SK-N-SH (cell line): Measurements from ENCODE around the gene ARMC9. TPM values are rescaled to one million over a fixed set of nuclear protein-coding genes. Genes with fewer than 3 reads are reported as not detected.

Source experiments
- CTCF ChIA-PET: fragments of 300-600, 350-600 bp; formaldehyde crosslinking; extraction: SDS; loops from one replicate; lab custom pipeline; 2021; lab: Yijun Ruan, JAX
- POLR2A ChIA-PET: fragments of 350-600 bp; sonication (Branson Sonifier 250); formaldehyde crosslinking; extraction: SDS; loops from one replicate; lab custom pipeline; 2020; ENCODE audit warnings: antibody characterized with exemption, inconsistent platforms; lab: Yijun Ruan, JAX
- DNase-seq: peaks from one replicate; pipeline ENCODE4 v3.0.0; 2012
- H2AFZ ChIP-seq: fragments of 200-600 bp; sonication (generic); 2 replicates; pipeline ENCODE4 v1.8.1; 2016; ENCODE audit warnings: antibody characterized with exemption, mild to moderate bottlenecking, low read depth
- H3F3A ChIP-seq: fragments of 200-600 bp; sonication (generic); replicated peaks from 2 replicates; pipeline ENCODE3; 2016; ENCODE audit warnings: antibody characterized with exemption, mild to moderate bottlenecking; ENCODE audit not compliant: insufficient read depth
- H3K27ac ChIP-seq, 2 experiments: fragments of 200-500 bp in 1 of 2; fragments of 200-600 bp in 1 of 2; sonication (Bioruptor generic) in 1 of 2; sonication (generic), shearing (Covaris generic) in 1 of 2; 2 replicates each; pipeline versions ENCODE4 v1.5.1 to v1.6.1; 2014 to 2016; ENCODE audit warnings: low read depth in 2 of 2, inconsistent platforms in 1 of 2, low read length in 1 of 2, mild to moderate bottlenecking in 1 of 2, mixed read lengths in 1 of 2
- H3K27me3 ChIP-seq: fragments of 200-600 bp; sonication (generic), shearing (Covaris generic); 2 replicates; pipeline ENCODE4 v1.6.1; 2016; ENCODE audit warnings: mixed run types; ENCODE audit not compliant: insufficient read depth
- H3K36me3 ChIP-seq, 2 experiments: fragments of 200-500 bp in 1 of 2; fragments of 200-600 bp in 1 of 2; sonication (Bioruptor generic) in 1 of 2; sonication (generic) in 1 of 2; replicated peaks in 1 of 2; 2 replicates each; pipeline versions ENCODE3 to v1.5.1; 2014 to 2016; ENCODE audit warnings: low read length in 1 of 2, mild to moderate bottlenecking in 1 of 2; ENCODE audit not compliant: insufficient read depth in 2 of 2, control insufficient read depth in 1 of 2
- H3K4me1 ChIP-seq, 2 experiments: fragments of 200-500 bp in 1 of 2; fragments of 200-600 bp in 1 of 2; sonication (Bioruptor generic) in 1 of 2; sonication (generic), shearing (Covaris generic) in 1 of 2; 2 replicates each; pipeline versions ENCODE4 v1.5.1 to v1.6.1; 2014 to 2016; ENCODE audit warnings: low read depth in 1 of 2, low read length in 1 of 2, mixed run types in 1 of 2; ENCODE audit not compliant: insufficient read depth in 2 of 2, control insufficient read depth in 1 of 2
- H3K4me2 ChIP-seq: fragments of 200-600 bp; sonication (generic), shearing (Covaris generic); 2 replicates; pipeline ENCODE4 v1.6.1; 2017; ENCODE audit warnings: mixed run types
- H3K4me3 ChIP-seq, 2 experiments: fragments of 200-500 bp in 1 of 2; fragments of 200-600 bp in 1 of 2; sonication (Bioruptor generic) in 1 of 2; sonication (generic), shearing (Covaris generic) in 1 of 2; 2 replicates each; pipeline versions ENCODE4 v1.5.1 to v1.8.1; 2014 to 2016; ENCODE audit warnings: low read depth in 2 of 2, inconsistent platforms in 1 of 2, low read length in 1 of 2, mild to moderate bottlenecking in 1 of 2, mixed read lengths in 1 of 2, moderate library complexity in 1 of 2
- H3K79me2 ChIP-seq: fragments of 200-600 bp; sonication (generic); 2 replicates; pipeline ENCODE4 v1.8.1; 2017; ENCODE audit warnings: mild to moderate bottlenecking; ENCODE audit not compliant: insufficient read depth
- H3K9ac ChIP-seq: fragments of 200-600 bp; sonication (generic); 2 replicates; pipeline ENCODE4 v1.6.1; 2017; ENCODE audit warnings: mixed run types
- H3K9me2 ChIP-seq: fragments of 200-600 bp; sonication (generic); 2 replicates; pipeline ENCODE4 v1.6.1; 2017; ENCODE audit warnings: mixed run types
- H3K9me3 ChIP-seq: fragments of 200-600 bp; sonication (generic); 2 replicates; pipeline ENCODE4 v1.6.1; 2017; ENCODE audit warnings: mixed run types, mild to moderate bottlenecking, moderate library complexity
- H4K20me1 ChIP-seq: fragments of 200-600 bp; sonication (generic); 2 replicates; pipeline ENCODE4 v1.6.1; 2017; ENCODE audit warnings: mild to moderate bottlenecking, mixed run types; ENCODE audit not compliant: insufficient read depth
- CHD2 ChIP-seq: fragments of 150-350 bp; IDR thresholded peaks from 2 replicates; pipeline ENCODE4 v1.6.1; 2018; ENCODE audit warnings: low read length; ENCODE audit not compliant: partially characterized antibody
- EP300 ChIP-seq, 2 experiments: IDR thresholded peaks; 2 replicates each; pipeline versions ENCODE4 v1.4.0 to v1.6.1; 2012; ENCODE audit warnings: borderline replicate concordance in 1 of 2, low read depth in 1 of 2, low read length in 1 of 2
- FOSL2 ChIP-seq: IDR thresholded peaks from 2 replicates; pipeline ENCODE4 v1.4.0; 2012; ENCODE audit warnings: low read depth, mild to moderate bottlenecking, moderate library complexity, borderline replicate concordance
- FOXM1 ChIP-seq: IDR thresholded peaks from 2 replicates; pipeline ENCODE4 v1.4.0; 2012; ENCODE audit warnings: low read depth, mild to moderate bottlenecking
- GABPA ChIP-seq: IDR thresholded peaks from 2 replicates; pipeline ENCODE4 v1.4.0; 2012; ENCODE audit warnings: low read depth, mild to moderate bottlenecking
- GATA2 ChIP-seq: sonication (generic); formaldehyde crosslinking; IDR thresholded peaks from 2 replicates; pipeline ENCODE4 v1.5.0; 2020; ENCODE audit warnings: mild to moderate bottlenecking, missing genetic modification reagents
- JUND ChIP-seq: IDR thresholded peaks from 2 replicates; pipeline ENCODE4 v1.4.0; 2012
- MXI1 ChIP-seq: IDR thresholded peaks from 2 replicates; pipeline ENCODE4 v1.6.1; 2012; ENCODE audit warnings: mild to moderate bottlenecking, low read depth, low read length, improper control_type of control experiment
- NFIC ChIP-seq: IDR thresholded peaks from 2 replicates; pipeline ENCODE4 v1.4.0; 2012; ENCODE audit warnings: borderline replicate concordance
- POLR2AphosphoS5 ChIP-seq: IDR thresholded peaks from 2 replicates; pipeline ENCODE4 v1.6.1; 2012; ENCODE audit warnings: low read depth, low read length
- RAD21 ChIP-seq: IDR thresholded peaks from 2 replicates; pipeline ENCODE4 v1.6.1; 2012; ENCODE audit warnings: mild to moderate bottlenecking, low read length
- RXRA ChIP-seq: IDR thresholded peaks from 2 replicates; pipeline ENCODE4 v1.4.0; 2012; ENCODE audit warnings: low read depth, mild to moderate bottlenecking, borderline replicate concordance
- SIN3A ChIP-seq: IDR thresholded peaks from 2 replicates; pipeline ENCODE4 v1.6.1; 2012; ENCODE audit warnings: low read depth, mild to moderate bottlenecking, low read length, moderate library complexity, borderline replicate concordance
- SMC3 ChIP-seq: IDR thresholded peaks from 2 replicates; pipeline ENCODE4 v1.6.1; 2012; ENCODE audit warnings: low read depth, low read length, improper control_type of control experiment
- TAF1 ChIP-seq: IDR thresholded peaks from 2 replicates; pipeline ENCODE4 v1.6.1; 2012; ENCODE audit warnings: low read depth, mild to moderate bottlenecking, low read length, moderate library complexity, borderline replicate concordance
- TEAD4 ChIP-seq: IDR thresholded peaks from 2 replicates; pipeline ENCODE4 v1.4.0; 2012; ENCODE audit warnings: mild to moderate bottlenecking, borderline replicate concordance; ENCODE audit not compliant: insufficient read depth
- YY1 ChIP-seq: IDR thresholded peaks from 2 replicates; pipeline ENCODE4 v1.4.0; 2012; ENCODE audit warnings: low read depth, mild to moderate bottlenecking
- WGBS: methylation state at CpG from one replicate; pipeline ENCODE4 v1.1.6; 2017; ENCODE audit warnings: low lambda C conversion rate; 5-methylcytosine and 5-hydroxymethylcytosine counted together
- polyA plus RNA-seq, 3 experiments: library from polyadenylated mRNA; depleted of rRNA; stranded (reverse); fragments of >200 nt; gene quantifications; 2 replicates each; pipeline ENCODE4 v1.2.3, GENCODE V29; 2012
- TF ChIP-seq, protein P1 (sequence below): IDR thresholded peaks from 2 replicates; pipeline ENCODE4 v1.4.0; 2012; ENCODE audit warnings: low read depth
- TF ChIP-seq, protein P2 (sequence below): IDR thresholded peaks from 2 replicates; pipeline ENCODE4 v1.4.0; 2012; ENCODE audit warnings: low read depth, borderline replicate concordance
- TF ChIP-seq, protein P3 (sequence below): fragments of 150-350 bp; IDR thresholded peaks from 2 replicates; pipeline ENCODE4 v1.6.1; 2016; ENCODE audit warnings: mild to moderate bottlenecking, low read depth, low read length
- TF ChIP-seq, protein P4 (sequence below): fragments of 200-600 bp; sonication (generic); IDR thresholded peaks from 2 replicates; pipeline ENCODE4 v1.6.1; 2017; ENCODE audit warnings: antibody characterized with exemption, mild to moderate bottlenecking, moderate library complexity

Gene ARMC9
- polyA plus RNA-seq, 1 of the 3 experiments (the other 2 are of a cell fraction): 25.3 TPM

DNA sequence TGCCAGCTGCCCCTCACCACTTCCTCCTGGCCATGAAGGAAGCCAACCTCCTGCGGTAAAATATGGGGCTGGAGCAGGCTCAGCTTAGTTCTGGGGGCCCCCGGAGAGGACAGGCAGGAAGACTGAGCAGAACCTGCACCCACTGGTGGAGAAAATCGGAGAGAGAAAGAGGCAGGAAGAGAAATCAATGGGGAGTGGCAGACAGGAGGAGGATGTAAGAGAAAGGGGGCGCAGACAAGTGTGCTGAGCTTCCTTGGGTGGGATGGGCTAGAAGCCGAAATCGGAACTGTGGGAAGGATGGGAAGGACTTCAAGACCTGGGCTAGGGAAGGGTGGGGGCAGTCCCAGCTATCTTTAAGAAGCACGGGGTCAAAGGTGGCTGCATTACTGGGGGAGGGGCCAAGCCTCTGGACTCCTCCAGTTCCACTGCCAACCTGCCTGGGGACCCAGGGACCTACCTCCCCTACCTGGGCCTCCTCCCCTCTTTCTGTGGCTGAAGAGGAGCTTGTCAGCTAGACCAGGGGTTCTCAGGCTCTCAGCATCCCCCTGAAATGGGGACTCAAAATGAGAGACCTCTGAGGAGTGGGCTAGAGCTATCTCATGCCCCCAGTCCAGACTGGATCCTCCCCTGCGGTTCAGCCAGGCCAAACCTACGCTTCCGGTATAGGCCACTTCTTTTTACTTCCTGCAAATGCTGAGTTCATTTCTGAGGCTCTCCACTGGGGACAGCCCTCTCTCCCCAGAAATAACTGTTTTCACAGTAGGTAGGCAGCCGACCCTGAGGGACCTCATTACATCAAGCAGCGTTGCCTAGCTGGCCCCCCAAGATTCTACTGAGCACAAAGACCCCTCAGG is 163.5 kb downstream of the ARMC9 start:
- no peaks in the 10 kb centered on the region for H3F3A ChIP-seq
- peaks cover 12 to 59% of the 10 kb centered on the region in 2 experiments; a peak in 3 of 4 replicates for H3K4me1 ChIP-seq
- 90% methylated on average over 11 of the region's 12 CpGs for WGBS
- H3K9ac ChIP-seq: no peak overlapping the region
- H3K79me2 ChIP-seq: no peaks in the 10 kb centered on the region
- TF ChIP-seq, protein P1, sequence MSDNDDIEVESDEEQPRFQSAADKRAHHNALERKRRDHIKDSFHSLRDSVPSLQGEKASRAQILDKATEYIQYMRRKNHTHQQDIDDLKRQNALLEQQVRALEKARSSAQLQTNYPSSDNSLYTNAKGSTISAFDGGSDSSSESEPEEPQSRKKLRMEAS: no peak
- no peak for TF ChIP-seq MXI1
- TF ChIP-seq POLR2AphosphoS5: no peak
- no peak for TF ChIP-seq FOSL2
- TF ChIP-seq NFIC: no peak
- no peak for TF ChIP-seq GABPA
- no peak for TF ChIP-seq CHD2
- no peak for TF ChIP-seq TAF1
- TF ChIP-seq YY1: no peak
- no peak for TF ChIP-seq JUND
- TF ChIP-seq GATA2 (CRISPR knock-in tag): no peak
- TF ChIP-seq TEAD4: no peak
- H3K9me2 ChIP-seq: no peaks in the 10 kb centered on the region
- H4K20me1 ChIP-seq: no peaks in the 10 kb centered on the region
- ChIA-PET POLR2A (no interaction called here), CTCF (interaction anchor here (1.3 to 2.3 kb wide), 3 partner anchors 50 to 258 kb away, joined by 3 to 8 read pairs (median 4); no protein-coding TSS in a partner anchor)
- H3K27ac ChIP-seq: no peak overlapping the region
- H3K36me3 ChIP-seq: no peaks in the 10 kb centered on the region
- no peak overlapping the region for H3K4me3 ChIP-seq
- no peaks in the 10 kb centered on the region for H3K27me3 ChIP-seq
- no peak for DNase-seq
- no peak overlapping the region for H3K4me2 ChIP-seq
- no peaks in the 10 kb centered on the region for H3K9me3 ChIP-seq
- H2AFZ ChIP-seq: no peak overlapping the region

DNA sequence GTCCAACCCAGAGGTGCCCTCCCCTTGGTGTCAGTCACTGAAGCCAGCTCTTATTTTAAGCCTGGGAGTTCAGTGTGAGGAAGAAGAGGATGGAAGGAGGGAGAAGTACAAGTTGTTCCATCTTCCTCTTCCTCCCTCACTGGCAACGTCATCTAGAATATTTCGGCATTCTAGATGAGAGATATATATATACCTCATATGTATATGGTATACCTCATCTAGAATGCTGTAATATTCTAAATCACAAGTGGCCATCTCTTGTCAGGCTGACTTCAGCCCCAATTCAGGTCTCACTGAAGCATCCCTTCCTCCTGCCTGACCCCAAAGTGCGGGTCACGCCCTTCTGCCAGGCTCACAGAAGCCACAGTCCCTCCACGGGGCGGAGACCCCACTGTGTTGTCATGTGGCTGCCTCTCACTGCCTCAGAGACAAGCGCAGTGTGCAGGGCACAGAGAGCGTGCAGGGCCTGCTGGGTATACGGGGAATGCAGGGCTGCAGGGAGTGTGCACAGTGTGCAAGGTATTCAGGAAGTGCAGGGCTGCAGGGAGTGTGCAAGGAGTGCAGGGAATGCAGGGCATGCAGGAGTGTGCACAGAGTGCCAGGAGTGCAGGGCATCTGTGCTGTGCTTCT is 164.2 kb downstream of the ARMC9 start:
- Histone ChIP-seq H4K20me1 (no peaks in the 10 kb centered on the region), H3K4me2 (no peak overlapping the region), H2AFZ (no peak overlapping the region), H3K4me3 (no peak overlapping the region), H3K4me1 (peaks cover 12 to 51% of the 10 kb centered on the region in 2 experiments; a peak in 3 of 4 replicates), H3K9me3 (no peaks in the 10 kb centered on the region), H3K27ac (peak overlapping the region in 1 of 2 experiments; percentile 14; a peak in 1 of 4 replicates), H3K79me2 (no peaks in the 10 kb centered on the region), H3F3A (no peaks in the 10 kb centered on the region), H3K9me2 (no peaks in the 10 kb centered on the region), H3K27me3 (no peaks in the 10 kb centered on the region), H3K9ac (no peak overlapping the region), H3K36me3 (no peaks in the 10 kb centered on the region)
- POLR2A ChIA-PET: no interaction called here
- DNase-seq: no peak
- CTCF ChIA-PET: interaction anchor here (1.3 to 2.3 kb wide), 3 partner anchors 50 to 258 kb away, joined by 3 to 8 read pairs (median 4); no protein-coding TSS in a partner anchor
- WGBS: 97% methylated on average over 9 of the region's 9 CpGs
- TF ChIP-seq EP300 (IDR thresholded peaks at IDR 0.05; ENCODE audit: borderline replicate concordance in 1 of 2, low read depth in 1 of 2, low read length in 1 of 2): no peak
- TF ChIP-seq, protein P1: no peak
- no peak for TF ChIP-seq FOXM1
- TF ChIP-seq, protein P2, sequence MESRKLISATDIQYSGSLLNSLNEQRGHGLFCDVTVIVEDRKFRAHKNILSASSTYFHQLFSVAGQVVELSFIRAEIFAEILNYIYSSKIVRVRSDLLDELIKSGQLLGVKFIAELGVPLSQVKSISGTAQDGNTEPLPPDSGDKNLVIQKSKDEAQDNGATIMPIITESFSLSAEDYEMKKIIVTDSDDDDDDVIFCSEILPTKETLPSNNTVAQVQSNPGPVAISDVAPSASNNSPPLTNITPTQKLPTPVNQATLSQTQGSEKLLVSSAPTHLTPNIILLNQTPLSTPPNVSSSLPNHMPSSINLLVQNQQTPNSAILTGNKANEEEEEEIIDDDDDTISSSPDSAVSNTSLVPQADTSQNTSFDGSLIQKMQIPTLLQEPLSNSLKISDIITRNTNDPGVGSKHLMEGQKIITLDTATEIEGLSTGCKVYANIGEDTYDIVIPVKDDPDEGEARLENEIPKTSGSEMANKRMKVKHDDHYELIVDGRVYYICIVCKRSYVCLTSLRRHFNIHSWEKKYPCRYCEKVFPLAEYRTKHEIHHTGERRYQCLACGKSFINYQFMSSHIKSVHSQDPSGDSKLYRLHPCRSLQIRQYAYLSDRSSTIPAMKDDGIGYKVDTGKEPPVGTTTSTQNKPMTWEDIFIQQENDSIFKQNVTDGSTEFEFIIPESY: no peak
- TF ChIP-seq GABPA: no peak
- no peak for TF ChIP-seq TAF1
- no peak for TF ChIP-seq SMC3
- TF ChIP-seq TEAD4: no peak
- TF ChIP-seq, protein P3, sequence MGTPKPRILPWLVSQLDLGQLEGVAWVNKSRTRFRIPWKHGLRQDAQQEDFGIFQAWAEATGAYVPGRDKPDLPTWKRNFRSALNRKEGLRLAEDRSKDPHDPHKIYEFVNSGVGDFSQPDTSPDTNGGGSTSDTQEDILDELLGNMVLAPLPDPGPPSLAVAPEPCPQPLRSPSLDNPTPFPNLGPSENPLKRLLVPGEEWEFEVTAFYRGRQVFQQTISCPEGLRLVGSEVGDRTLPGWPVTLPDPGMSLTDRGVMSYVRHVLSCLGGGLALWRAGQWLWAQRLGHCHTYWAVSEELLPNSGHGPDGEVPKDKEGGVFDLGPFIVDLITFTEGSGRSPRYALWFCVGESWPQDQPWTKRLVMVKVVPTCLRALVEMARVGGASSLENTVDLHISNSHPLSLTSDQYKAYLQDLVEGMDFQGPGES: no peak
- TF ChIP-seq RXRA: no peak
- TF ChIP-seq JUND: no peak
- TF ChIP-seq RAD21: no peak
- no peak for TF ChIP-seq SIN3A
- TF ChIP-seq, protein P4, sequence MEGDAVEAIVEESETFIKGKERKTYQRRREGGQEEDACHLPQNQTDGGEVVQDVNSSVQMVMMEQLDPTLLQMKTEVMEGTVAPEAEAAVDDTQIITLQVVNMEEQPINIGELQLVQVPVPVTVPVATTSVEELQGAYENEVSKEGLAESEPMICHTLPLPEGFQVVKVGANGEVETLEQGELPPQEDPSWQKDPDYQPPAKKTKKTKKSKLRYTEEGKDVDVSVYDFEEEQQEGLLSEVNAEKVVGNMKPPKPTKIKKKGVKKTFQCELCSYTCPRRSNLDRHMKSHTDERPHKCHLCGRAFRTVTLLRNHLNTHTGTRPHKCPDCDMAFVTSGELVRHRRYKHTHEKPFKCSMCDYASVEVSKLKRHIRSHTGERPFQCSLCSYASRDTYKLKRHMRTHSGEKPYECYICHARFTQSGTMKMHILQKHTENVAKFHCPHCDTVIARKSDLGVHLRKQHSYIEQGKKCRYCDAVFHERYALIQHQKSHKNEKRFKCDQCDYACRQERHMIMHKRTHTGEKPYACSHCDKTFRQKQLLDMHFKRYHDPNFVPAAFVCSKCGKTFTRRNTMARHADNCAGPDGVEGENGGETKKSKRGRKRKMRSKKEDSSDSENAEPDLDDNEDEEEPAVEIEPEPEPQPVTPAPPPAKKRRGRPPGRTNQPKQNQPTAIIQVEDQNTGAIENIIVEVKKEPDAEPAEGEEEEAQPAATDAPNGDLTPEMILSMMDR: no peak
